ENCODE results near the gene C14orf180. TPM values are rescaled to one million over a fixed set of nuclear protein-coding genes. Genes with fewer than 3 reads are reported as not detected.

The C14orf180 gene
- polyA plus RNA-seq, 5 donors, result 0.47 TPM; not detected in 4

DNA sequence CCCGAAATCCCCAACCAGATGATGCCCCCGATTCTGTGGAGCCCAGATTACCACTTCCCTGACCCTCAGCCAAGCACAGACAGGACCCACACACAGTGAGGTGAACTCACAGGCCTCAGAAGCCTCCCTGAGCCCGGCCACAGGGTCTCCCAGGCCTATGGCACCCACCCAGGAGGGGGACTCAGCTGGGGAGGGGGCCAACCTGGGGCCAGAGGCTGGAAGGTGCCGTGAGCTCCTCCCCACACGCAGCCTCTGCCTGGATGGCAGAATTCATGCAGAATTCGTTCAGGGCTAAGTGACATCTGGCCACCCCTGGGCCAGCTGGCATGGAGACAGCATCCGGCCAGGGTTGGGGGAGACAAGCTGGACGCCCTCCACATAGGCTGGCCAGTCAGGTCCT is 13.2 kb downstream of the C14orf180 start:
- no peak for DNase-seq

DNA sequence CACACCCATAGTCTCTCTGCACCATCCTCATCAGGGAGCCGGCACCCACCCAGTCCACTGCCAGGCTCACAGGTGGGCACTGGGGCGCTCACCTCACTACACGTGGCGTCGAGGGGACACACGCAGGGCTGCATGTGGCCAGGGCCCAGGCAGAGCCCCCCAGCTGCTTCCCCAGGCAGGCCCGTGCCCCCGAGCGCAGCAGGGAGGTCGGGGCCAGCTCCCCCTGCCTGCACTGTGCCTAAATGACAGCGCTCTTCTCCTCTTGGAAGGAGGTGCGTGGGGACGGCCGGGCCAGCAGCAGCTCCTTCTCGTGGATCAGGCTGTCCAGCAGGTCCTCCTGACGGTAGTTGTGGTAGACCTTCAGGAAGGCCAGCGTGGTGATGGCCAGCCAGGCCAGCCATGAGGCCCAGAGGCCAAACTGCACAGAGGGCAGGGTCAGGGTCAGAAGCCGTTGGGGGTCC is 13.7 kb downstream of the C14orf180 start:
- no peak for DNase-seq

- no peak for DNase-seq
These were observed 14.2 kb downstream of the C14orf180 start for GRCh38 chr14:104593710-104594136.

DNA sequence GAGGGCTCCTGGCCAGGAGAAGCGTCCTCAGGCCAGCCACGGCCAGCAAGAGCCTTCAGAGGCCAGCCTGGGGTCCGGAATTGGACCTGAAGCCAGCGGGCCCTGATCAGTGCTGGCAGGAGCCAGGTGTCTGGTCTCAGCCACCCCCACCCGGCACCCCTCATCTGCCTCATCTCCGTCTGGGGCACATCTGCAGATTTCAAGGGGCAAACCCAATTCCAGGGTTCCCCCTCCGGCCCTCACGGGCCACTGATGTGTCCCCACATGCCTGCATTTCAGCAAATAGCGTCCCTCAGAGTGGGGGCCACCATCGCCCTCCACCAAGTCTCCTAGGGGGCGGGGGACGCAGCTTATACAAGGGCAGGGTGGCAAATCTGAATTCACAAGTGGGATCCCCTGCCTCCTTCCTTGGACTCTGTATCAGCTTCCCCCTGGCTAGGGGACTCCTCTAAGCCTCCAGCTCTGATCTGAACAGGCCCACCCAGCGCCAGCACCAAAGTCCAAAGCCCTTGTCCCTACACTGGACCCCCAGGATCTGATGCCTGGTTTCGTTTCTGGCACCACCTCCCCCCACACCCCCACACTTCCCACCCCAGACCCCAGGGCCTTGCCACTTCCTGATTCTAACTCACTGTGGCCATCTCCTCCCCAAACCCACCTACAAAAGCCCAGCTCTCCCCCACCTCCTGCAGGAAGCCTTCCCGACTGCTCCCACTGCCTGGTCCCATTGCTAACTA is 14.9 kb downstream of the C14orf180 start:
- no peak for DNase-seq

DNA sequence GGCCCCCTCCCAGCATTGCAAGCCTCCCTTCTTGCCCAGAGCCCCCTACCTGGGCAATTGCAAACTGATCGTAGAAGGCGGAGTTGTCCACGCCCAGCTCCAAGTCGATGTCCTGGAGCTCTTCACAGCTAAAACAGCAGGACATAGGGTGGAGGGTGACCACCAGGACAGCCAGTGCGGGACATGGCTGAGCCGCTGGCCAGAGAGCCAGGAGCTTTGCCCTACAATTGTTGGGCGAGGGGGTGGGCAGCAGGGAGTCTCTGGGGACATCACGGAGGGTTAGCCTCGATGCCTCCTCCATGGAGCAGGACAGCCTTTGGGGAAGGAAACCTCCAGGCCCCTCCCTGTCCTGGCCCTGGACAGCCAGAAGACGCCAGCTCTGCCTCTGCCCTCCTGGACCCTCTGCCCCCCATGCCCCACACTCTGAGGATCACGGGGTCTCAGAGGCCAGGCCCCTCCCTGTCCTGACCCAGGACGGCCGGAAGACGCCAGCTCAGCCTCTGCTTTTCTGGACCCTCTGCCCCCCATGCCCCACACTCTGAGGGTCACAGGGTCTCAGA is 15.6 kb downstream of the C14orf180 start:
- no peak for DNase-seq

DNA sequence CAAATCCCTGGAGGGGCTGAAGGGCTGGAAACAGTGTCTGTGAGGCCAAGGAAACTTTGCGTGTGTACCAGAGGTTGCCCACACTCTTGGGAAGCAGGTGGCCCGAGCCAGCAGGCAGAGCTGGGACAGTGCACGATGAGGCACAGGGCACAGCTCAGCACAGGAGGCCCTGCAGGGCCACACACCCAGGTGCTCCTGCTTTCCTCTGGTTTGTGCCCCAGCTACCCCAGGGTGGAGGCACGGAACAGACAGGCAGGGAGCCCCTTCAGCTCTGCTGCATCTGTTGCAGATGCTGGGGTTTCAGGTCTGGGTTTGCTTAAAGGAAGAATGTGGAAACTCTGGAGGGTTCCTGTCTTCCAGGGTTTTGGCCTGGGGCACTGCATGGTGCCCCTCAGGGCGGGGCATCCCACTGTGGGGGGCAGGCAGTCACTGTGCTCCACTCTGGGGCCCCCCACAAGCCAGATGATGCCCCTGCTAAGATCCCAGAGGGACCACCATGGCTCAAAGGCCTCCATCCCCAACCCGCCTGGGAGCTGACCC is 16.4 kb downstream of the C14orf180 start:
- DNase-seq, result no peak

GRCh38 chr14:104596451-104596918 is 16.9 kb downstream of the C14orf180 start:
- DNase-seq, result no peak

DNA sequence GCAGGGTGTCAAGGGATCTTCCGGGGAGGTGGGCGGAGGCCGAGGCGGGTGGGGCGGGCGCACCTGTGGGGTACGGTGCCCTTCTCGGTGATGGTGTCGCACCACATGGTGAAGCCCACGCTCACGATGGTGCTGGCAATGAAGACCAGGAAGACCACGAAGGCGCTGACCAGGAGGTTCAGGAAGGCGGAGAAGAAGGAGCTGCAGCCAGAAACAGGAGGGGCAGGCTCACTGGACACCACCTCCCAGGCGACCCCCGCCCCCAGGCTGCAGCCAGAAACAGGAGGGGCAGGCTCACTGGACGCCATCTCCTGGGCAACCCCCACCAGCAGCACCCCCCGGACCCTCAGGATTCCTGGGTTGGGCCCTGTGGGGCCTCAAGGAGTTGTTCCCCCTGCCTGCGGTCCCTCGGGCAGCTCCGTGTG is 17.4 kb downstream of the C14orf180 start:
- DNase-seq, result no peak

DNA sequence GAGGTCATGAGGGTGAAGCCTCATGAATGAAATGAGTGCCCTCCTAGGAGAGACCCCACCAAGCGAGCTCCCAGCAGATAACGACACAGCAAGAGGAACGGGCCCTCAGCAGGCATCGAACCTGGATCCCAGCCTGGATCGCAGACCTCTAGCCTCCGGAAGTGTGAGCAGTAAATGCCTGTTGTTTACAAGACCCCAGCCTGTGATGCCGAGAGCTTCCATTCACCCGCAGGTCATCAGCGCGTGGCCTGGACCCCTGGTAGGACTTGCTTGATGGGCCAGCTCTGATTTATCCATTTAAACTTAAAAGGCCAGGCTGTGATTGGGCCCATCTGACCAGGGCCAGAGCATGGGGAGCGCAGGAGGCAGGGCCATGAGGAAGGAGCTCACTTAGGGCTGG is 18.0 kb downstream of the C14orf180 start:
- DNase-seq, result no peak

GRCh38 chr14:104598039-104598909 is 18.7 kb downstream of the C14orf180 start:
- no peak for DNase-seq

GRCh38 chr14:104598910-104599273 is 19.3 kb downstream of the C14orf180 start:
- no peak for DNase-seq

DNA sequence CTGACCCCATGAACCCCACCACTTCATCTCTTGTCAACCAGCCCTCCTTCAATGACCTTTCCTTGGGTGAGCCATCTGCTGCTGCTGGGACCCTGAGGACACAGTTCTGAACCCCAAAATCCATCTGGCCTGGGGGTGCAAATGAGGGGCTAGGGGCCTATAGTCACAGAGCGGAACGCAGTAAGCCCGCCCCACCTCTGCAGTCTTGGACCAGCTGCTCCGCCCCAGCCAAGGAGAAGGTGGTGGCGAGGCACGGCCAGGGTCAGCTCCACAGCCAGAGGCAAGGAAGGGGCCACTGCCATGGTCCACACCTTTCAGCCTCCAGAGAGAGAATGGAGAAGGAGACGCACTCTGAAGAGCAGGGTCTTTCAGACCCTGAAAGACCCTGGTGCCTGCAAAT is 19.9 kb downstream of the C14orf180 start:
- no peak for DNase-seq

GRCh38 chr14:104600141-104600643 is 20.6 kb downstream of the C14orf180 start:
- no peak for DNase-seq

- no peak for DNase-seq
These were observed 21.2 kb downstream of the C14orf180 start for GRCh38 chr14:104600805-104601204.

DNA sequence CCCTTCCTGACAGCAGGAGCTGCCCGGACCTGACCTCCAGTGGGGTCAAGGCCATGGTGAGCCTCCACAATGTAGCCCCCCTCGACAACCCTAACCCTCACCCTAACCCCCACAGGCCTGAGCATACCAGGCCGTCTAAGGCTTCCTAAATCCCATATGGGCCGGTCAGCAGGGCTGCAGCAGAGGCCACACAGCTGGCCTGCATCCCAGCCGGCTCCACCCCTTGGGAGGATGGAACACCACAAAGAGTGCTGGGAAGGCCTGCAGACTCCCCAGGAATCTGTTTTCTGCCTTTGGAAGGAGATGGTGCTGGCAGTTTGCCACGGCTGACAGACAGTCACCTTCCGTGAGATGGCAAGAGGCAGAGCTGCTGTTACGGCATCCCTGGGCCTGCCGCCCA is 22.2 kb downstream of the C14orf180 start:
- DNase-seq, result no peak

GRCh38 chr14:104602315-104602932 is 22.9 kb downstream of the C14orf180 start:
- no peak for DNase-seq

DNA sequence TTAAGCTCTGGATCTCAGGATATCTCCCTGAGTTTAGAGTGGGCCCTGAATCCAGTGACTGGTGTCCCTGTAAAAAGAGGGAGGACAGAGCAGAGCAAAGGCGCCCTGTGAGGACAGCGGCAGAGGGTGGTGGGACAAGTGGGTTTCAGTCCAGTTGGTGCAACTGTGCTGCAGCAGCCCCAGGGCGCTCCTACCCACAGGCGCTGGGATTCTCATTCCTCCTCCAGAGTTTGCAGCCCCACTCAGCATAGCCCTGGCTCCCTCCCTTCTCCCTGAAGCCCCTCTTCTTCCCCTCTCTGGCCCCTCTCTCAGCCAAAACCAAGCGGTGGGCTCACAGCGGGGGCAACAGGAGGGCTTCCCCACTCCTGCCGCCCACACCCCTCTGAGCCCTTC is 23.4 kb downstream of the C14orf180 start:
- no peak for DNase-seq

DNA sequence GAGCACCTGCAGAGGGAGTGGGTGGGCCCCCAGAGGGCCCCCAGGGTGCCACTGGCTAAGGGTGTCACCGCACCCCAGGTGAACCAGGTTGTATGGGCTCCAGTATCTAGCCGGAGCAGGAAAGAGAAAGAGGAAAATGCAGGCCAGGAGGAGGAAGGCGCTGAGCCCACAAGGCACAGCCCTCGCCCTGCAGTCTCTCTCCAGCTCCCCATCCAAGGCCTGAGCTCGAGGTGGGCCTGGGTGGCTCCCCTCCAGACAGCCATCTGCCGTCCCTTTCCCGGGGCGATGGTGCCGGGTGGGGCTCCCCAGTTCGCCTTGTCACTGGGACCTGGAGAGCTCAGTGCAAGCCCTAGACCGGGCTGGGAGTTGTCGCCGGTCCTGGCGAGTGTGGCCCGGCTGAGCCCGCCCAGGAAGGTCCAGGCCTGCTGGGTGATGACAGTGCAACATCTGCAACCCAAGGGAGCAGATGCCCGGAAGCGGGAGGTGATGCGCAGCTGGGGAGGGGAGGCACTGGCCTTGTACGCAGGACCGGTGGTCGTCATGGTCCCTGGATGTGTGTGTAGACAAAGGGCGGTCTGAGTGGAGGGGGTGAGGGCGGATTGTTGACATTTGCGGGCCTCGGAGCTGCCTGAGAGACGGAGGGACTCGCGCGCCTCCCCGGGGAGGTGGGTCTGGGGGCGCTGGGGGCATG is 24.3 kb downstream of the C14orf180 start:
- no peak for DNase-seq

GRCh38 chr14:104604458-104605449 is 25.2 kb downstream of the C14orf180 start, which contains the start of gene TMEM179:
Gene TMEM179, minus strand, starts transcription at chr14:104604772. Its CDS starts 31 bp downstream, at chr14:104604741.
- DNase-seq, result peak; percentile 63 to 67
